Spleen (tissue), 7 donors: ENCODE results near the gene ABCB8.

Experiments
- CTCF ChIP-seq, 11 experiments: fragments of 200-600 bp in 7 of 11; fragments of 450-650 bp in 4 of 11; sonication (generic) in 4 of 11; IDR thresholded peaks in 8 of 11; conservative IDR thresholded peaks in 3 of 11; 1 replicate in 7 of 11; 2 replicates in 4 of 11; pipeline versions ENCODE4 v1.4.0 to v1.8.0; 2016 to 2021; ENCODE audit warnings: antibody characterized with exemption in 11 of 11, inconsistent platforms in 4 of 11, mild to moderate bottlenecking in 1 of 11
- POLR2A ChIP-seq, 3 donors: fragments of 450-650 bp; IDR thresholded peaks; one replicate each; pipeline ENCODE4 v1.5.1; 2017; ENCODE audit warnings: antibody characterized with exemption in 3 of 3, mild to moderate bottlenecking in 1 of 3
- donor health status: DM: no; HTN: no; CAD: no; lungs with moderate emphysema.
- donor health status: DM: no; HTN: no; CAD: no.
- donor health status: DM: no; HTN: no; CAD: no.

- no peak for TF ChIP-seq CTCF (IDR thresholded peaks at IDR 0.05 in 8 of 11, conservative IDR thresholded peaks at IDR 0.05 in 3 of 11)
- no peak for TF ChIP-seq POLR2A (IDR thresholded peaks at IDR 0.05)
These were observed 61.9 kb downstream of the ABCB8 start for GRCh38 chr7:151089893-151090730.
